LHCN-M2 (cell line): ENCODE data around the gene MACROD2. TPM values are rescaled to one million over a fixed set of nuclear protein-coding genes. Genes with fewer than 3 reads are reported as not detected.
A peak's percentile ranks its signal among the peaks of the same experiment; 100 is the strongest.

Experiments
- DNase-seq: peaks from one replicate; pipeline ENCODE4 v3.0.0-alpha.2; 2012; ENCODE audit warnings: low read depth
- total RNA-seq: library from RNA; depleted of rRNA; stranded (reverse); fragments of >200 nt; gene quantifications from 2 replicates; pipeline ENCODE4 v1.2.3, GENCODE V29; 2014

The MACROD2 gene
- total RNA-seq, 1 experiment from 2014 or later = 1.1 TPM

DNA sequence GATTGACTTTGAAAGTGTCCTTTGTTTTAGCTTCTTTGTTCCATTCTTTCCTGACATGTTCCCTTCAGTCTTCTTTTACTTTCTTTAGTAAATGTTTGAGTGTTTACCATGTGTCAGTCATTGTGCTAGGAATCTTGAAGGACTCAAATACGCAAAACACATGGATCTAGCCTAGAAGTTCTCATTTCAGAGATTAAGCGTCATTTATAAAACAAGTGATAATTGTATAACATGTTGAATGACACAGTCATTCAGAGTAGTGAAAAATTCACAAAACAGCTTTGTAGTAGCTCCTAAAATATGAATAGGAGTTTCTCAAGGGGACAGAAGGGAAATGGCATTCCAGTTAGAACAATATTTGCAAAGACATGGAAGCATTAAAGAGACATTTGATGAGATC lies 66.9 kb downstream of the MACROD2 start:
- no peak for DNase-seq

DNA sequence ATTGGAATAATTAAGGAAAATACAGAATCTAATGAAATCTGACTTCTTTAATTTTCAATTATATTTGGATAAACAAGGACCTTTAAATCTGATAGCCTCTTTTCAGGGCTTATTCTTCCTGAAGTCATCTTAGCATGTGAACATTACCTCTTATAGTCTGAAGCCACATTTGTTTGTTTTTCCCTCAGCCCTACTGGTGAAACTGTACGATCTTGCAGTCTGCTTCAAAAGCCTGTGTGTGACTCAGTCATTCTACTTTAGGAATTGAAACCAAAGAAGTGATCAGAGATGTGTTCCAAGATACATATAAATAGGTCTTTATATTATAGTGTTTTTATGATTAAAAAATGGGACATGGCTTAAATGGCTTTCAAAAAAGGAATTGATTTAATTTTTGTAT lies 67.5 kb downstream of the MACROD2 start:
- peak; percentile 66 for DNase-seq

DNA sequence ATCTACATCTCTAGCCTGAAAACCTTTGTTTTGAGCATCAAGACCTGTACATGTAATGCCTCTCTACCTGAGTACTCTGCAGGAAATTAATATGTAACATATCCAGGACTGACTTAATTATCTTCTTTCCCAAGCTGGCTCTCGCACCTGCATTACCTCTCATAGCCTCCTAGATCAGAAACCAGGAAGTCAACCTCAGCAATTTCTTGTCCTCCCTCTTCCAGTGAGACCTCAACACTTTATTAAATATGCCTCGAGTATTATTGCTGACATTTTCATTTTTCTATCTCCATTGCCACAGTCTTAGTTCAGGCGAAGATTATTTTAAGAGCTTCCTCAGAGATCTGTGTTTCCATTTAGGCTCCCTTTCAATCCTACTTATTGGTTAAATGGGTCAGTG lies 69.0 kb downstream of the MACROD2 start:
- no peak for DNase-seq

DNA sequence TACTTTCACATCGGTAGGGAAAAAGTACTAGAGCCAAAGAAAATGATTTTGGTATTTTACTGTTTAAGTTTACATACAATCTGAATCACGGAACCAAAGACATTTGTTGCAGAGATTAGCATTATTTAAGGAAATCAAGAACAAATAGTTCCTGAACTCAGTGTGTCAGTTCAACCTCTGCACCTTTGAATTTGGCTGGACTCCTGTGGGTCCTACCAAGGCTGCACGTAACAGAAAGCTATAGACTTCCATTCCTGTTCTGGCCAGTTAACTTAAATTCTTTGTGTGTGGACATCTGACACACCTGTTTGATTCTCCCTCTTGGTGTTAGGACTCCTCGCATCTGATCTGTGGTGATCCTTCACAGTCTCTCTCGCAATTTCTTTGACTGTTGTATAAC lies 69.6 kb downstream of the MACROD2 start:
- no peak for DNase-seq

DNA sequence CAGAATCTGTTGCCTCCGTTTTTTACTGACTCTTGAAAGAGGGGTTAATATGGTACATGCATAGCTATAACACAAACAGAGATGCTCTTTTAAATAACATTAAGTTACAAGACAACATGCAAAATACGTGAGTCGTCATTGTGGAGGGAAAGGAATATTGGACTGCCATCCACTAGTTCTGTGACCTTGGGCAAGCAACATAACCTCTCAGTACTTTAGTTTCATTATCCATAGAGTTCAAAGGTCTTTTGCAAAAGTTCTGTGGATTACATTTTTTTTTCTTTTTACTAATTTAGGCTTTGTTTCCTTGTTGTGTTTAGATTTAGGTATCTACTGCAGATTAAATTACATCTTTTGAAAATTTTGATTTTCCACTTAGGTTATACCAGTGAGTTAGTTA lies 70.5 kb downstream of the MACROD2 start:
- no peak for DNase-seq

DNA sequence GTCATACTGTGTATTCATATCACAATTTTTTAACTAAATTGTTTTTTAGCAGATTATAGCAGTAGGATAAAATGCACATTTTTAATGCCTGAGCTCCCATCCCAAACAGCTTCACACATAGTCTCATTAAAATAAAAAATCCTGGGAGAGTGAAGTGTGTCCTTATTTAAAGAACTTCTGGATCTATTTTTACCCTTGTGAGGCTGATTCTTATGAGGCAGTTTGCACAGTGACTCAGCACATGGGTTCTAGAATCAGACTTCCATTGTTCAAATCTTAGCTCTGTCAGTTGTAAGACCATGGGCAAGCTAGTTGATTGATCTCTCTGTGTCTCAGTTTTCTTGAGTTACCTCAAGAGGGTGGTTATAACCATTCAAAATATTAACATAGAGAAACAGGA lies 72.3 kb downstream of the MACROD2 start:
- peak; percentile 36 for DNase-seq

DNA sequence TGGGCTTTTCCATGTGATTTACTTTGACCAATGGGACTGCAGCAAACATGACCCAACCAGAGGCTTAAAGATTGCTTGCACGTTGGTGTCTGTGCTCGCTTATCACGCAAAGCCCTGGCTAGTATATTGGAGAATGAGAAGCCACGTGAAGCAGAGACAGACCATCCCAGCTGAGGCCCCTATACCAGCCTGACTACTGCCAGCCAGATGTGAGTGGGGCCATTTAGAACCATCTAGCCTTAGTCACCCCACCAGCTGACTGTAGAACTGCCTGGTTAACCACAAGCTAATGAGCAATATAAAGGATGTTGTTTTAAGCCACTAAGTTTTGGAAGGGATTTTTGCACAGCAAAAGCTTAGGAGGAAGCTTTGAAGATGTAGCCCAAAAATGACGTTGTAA lies 74.5 kb downstream of the MACROD2 start:
- peak; percentile 94 for DNase-seq

DNA sequence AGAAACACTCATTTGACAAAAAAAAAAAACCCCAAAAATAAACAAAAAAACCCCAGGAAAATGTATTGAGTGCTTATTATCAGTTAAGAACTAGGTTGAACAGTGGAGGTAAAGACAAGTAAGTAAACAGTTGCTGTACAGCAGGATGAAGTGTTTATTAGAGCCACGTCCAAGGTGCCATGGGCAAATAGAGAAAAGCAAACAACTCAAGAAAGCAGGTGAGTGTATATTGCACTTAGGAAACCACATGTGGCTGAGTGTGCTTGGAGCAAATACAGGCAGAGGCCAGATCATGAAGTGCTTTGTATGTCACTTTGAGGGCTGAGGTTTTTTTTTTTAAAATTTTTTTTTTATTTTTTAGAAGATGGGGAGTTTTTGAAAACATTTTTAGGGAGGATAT lies 98.3 kb downstream of the MACROD2 start:
- DNase-seq = no peak

DNA sequence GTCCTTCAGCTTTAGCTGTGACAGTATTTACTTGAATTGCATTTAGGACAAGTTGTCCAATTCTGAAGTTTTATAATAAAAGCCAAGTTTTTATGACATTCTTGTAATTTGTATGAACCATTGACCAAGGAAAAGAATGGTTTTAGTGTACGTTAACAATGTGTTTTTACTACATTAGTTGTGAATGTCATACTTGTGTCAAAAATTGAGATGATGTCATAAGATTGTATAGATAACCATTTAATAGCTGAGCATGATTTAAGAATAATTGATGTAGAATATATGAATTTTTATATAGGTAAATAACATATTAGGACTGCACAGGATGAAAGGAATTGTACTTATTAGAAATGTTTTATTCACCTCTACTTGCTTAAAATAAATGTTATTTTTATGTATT lies 102.9 kb downstream of the MACROD2 start:
- no peak for DNase-seq

DNA sequence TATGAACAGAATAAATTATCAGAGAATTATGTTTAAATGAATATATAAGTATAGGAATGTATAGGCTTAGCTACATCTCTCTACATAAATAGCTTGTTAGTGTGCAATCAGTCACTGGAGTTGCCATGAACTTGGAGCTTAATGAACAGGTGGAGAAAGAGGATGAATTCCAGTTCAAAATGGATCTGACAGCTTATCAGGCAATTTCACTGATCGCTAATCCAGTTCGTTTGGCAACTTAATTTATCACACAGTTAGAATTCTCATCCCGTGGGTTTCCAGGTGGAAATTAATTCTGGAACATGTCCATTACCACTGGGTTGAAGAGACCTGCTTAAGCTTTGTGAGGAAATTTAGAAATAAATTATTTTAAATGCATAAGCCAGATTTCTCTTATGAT lies 118.1 kb downstream of the MACROD2 start:
- no peak for DNase-seq

DNA sequence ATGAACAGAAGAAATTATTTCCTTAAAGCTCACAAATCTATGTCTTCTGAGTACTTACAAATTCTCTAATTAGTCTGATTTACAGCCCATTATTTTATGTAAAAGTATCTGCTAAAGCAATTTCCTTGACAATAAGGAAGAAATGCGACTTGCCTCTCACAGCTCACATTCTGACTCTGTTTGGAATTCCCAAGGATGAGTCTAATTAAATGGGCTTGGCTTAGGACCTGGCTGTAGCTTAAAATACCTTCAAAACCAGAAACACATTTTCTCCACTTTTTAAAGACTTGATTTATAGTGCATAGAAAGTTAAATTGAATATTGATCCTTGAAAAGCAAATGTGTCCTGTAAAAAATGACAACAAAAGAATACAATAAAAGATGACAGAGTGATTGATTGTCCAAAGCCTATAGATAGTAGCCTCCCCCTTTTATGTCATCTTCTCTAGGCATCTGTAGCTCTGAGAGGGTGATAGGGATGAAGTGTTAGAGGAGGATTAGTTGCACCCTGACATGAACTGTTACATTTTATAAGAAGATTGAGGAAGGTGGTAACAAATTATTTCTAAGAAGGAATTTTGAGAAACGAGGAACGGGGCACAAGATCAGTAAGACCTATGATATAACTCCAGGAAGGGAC lies 118.9 kb downstream of the MACROD2 start:
- no peak for DNase-seq

DNA sequence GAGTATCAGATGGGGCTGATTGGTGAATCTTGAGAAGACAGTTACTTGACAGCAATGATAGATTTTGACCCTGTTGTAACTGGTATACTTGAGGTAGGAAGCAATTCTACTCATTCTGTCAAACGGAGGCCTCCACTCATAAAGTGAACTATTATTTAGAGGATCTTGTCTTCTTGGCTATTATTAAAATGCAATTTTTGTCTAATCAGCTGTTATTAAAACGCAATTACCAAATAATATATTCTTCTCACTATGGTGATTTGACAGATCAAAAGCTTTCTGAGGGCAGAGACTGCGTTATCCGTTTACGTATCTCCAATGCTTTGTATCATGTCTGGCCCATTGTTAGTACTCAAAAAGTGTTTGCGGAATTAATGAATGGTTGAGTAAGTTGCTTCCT lies 120.7 kb downstream of the MACROD2 start:
- no peak for DNase-seq

DNA sequence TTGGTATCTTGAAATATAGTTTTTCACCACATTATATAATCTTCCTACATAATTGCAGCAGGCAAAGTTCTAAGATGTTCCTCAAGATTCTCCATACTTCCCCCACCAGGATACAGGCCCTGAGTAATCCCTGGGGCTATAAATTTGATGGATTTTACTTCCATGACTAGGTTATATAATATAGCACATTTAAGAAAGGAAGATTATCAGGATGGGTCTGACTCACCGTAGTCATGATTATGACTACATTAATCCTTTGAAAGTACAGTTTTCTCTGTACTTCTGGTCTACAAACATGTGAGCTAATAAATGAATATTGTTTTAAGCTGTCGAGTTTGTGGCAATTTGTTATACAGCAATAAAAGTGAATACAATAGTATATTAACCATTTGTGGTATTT lies 122.5 kb downstream of the MACROD2 start:
- DNase-seq = peak; percentile 10

DNA sequence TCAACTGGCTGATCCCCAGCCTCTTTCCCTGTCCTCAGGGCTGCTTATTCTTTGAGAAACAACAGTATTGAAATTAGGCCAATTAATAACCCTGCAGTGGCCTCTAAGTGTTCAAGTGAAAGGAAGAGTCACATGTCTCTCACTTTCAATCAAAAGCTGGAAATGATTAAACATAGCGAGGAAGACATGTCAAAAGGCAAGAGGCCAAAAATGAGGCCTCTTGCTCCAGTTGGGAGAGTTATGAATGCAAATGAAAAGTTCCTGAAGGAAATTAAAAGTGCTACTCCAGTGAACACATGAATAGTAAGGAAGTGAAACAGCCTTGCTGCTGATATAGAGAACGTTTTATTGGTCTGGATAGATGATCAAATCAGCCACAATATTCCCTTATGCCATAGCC lies 131.5 kb downstream of the MACROD2 start:
- no peak for DNase-seq

DNA sequence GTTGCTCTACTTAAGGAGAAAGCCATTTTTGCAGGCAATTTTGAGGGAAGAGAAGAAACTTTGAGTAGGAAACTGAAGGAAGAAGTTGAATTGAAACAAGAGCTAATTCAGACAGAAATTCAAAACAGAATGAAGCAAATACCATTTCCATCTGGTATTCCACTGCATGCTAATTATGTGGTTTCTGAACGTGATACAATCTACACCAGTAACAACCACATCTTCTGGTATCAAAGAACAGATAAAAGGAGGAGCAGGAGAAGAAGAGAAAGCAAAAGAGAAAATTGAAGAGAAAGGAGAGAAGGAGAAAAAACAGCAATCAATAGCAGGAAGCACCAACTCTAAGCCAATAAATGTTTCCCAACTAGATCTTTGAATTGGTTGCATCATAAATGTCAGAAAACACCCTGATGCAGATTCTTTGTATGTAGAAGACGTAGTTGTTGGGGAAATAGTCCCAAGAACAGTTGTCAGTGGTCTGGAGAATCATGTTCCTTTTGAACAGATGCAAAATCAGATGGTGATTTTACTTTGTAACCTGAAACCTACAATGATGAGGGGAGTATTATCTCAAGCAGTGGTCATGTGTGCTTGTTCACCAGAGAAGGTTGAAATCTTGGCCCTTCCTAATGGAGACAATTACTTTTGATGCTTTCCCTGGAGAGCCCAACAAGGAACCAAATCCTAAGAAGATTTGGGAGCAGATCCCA lies 132.4 kb downstream of the MACROD2 start:
- DNase-seq = peak; percentile 72

DNA sequence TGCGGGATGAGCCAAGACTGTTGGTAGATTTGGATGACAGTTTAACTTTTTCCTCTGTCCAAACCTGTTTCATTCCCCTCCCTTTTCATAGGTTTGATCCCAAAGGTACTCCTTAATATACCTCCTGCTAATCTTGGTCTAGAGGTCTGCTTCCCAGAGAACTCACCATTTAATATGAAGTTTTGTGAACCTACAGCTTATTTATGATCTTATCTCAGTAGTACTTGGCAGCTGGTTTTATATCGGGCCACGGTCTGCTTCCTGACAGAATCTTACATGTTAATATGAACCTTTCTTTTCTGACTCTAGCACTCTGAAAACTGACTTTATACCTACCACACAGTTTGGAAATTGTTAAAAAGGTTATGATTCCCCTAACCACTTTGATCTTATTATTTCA lies 138.7 kb downstream of the MACROD2 start:
- DNase-seq = no peak

DNA sequence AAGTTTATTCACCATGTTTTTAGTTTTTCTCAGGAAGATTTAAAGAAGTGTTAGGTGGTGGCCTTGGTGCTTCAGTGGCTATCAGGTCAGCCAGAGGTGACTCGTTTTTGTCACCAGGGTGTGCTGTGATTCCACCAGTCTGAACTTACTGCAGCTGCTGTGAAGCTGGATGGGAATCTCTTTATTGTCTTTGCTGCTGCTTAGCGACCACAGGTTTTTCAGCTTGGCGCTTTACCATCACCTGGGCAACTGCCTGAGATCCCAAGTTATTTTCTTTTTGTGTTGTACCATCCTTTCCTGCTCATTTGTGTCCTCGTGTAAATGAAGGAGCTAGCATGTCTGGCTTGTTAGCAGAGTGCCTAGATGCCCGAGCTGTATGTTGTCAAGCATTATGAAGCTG lies 146.9 kb downstream of the MACROD2 start:
- peak; percentile 54 for DNase-seq

DNA sequence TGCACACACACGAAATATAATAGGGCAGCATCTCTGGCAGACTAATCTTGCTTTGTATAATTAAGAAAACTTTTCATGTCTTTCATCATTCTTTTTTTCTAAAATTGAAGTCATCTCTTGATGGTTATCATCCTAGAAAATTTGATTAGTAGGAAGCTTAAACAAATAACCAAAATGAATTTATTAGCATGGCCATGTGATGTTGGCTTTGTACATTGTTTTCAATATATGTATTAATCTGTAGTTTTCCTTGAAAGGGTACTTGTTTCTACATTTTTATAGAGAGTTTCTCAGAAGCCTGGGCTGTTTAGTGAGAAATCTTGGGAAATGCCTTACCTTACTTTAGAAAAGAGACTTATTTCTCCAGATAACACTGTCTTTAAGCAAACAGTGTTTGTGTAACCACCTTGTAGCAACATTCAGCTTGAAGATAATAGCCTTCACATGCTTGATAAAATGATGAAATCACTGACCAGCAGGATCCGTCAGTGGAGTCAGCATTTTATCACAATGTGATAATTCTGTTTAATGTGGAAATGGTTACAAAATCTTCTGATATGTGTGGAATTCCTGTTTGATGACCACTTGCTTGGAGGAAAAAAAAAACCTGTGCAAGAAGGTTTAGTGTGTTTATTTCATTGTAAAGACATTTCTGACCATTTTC lies 147.8 kb downstream of the MACROD2 start:
- peak; percentile 39 for DNase-seq

DNA sequence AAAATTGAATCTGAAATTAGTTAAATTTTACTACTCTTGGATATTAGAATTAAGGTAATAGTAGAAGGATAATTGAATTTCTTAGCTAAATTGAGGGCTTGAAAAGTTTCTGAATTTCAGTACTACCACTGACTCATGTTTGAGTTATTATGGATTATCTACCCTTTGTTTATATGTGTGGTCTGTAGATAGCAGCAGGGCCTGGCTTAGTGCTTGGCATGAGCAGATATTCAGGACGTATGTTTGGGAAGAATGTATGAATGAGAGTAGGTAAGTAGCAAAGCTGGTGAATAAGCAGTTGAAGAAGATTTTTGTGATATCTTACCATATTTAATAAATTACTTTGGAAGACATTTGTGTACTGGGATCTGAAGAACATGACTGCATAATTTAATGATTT lies 152.7 kb downstream of the MACROD2 start:
- DNase-seq = no peak

DNA sequence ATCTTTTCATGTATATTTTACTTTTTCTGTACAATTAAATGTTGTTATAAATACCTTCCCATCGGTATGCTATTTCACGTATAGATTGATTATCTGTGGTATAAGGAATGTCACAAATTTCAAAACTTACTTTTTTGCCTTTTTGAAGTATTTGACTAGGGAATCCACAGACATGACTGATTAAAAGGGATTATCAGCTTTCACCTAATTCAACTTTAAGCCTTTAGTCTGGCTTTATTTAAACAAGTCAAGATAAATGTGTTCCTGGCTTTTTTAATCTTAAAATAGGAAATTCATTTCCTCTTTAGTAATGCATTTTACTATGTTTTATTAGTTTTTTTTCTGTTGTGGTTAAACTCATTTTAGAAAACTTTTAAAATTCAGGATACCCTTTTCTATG lies 160.0 kb downstream of the MACROD2 start:
- no peak for DNase-seq

DNA sequence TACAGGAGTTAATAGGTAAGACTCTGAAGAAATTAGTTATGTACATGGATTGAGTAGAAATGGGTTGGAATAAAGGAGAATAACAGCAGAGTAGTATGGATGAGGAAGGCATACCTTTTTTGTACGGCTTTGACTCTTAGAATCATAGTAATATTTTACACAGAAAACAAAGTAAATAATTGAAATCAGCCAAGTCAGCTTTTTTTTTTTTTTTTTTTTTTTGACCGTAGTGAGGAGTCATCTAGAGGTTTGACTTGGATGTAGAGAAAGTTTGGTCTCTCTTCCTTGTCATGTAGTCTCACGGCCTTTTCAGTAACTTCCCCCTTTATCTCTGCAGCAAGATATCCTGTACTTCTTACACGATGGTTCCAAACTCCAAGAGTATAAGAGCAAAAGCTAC lies 183.2 kb downstream of the MACROD2 start:
- no peak for DNase-seq

DNA sequence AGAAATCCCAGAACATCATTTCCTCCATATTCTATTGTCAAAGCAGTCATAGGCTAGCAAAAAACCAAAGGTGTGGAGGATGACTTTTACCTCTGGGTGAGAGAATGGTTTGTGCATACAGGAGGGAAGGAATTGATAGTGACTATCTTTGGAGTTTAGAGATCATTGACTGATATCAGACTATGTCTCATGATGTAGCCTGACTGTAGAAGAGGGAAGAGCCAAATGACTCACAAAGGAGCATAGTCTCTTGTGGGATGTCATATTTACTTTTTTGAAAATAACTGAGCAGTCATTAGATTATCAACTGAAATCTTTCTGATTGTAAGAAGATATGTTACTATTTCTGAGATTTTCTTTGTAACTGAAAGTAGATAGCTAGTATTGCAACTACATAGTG lies 183.6 kb downstream of the MACROD2 start:
- DNase-seq = no peak

DNA sequence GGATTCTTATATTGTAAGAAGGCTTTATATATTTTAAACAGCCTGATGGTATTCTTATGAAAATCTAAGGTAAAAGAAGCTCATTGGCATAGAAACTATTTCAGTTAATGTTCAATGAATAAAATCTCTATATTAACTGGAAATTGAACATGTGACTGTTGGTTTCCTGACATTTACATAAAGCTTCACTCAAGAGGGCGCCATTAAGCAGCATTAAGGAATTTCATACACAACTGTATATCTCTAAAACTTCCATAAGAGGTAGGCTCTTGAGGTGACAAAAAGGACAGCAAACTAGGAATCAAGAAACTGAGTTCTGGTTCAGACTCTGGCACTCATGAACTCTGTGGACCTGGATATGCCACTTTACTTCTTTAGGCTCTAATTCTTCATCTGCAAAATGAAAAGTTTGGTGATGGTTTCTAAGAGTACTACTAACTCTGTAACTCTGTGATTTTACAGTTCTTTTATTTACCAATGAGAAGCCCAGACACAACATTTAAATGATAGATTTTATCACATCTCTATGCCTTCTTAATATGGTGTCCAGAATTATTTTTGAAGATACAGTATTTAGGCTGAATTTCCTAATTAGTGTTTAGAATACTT lies 194.6 kb downstream of the MACROD2 start:
- peak; percentile 58 for DNase-seq
